ENCODE measurements around the gene LHFPL3.
"Not testable (repeated sequence)": the region's sequence is repeated elsewhere in the genome, so short reads cannot be mapped to it uniquely, and the experiment has no call there.

LHFPL3 gene

DNA sequence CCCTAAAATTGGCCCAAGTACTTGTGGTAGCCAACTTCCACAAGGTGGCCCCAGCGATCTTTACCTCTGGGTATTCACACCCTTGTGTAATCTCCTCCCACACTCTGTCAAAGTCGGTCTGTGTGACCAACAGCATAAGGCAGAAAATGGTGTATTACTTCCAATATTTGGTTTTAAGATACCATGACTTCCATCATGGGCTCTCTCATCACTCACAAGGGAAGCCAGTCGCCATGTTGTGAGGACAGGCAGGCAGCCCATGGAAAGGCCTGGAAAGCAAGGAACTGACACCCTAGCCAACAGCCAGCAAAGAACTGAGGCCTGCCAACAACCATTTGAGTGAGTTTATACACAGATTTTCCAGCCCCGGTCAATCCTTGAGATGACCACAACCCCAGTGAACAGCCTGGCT is 594.6 kb downstream of the LHFPL3 start:
- in situ Hi-C loops (cut with HindIII; ENCODE audit: low sequenced_read_pairs): no loop called here

DNA sequence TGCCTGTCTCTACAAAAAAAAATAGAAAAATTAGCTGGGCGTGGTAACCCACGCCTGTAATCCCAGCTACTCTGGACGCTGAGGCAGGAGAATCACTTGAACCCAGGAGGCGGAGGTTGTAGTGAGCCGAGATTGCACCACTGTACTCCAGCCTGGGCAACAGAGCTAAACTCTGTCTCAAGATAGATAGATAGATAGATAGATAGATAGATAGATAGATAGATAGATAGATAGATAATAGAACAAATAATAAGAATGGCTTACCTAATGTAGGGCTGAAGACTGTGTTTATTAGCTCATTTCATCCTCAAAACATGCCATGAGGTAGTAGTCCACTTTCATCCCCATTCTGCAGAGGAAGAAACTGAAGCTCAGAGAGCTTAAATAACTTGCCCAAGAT is 597.8 kb downstream of the LHFPL3 start:
- in situ Hi-C loops (cut with HindIII; ENCODE audit: low sequenced_read_pairs): not testable (repeated sequence)

GRCh38 chr7:104926601-104927041 is 598.2 kb downstream of the LHFPL3 start:
- in situ Hi-C loops (cut with HindIII; ENCODE audit: low sequenced_read_pairs): no loop called here

DNA sequence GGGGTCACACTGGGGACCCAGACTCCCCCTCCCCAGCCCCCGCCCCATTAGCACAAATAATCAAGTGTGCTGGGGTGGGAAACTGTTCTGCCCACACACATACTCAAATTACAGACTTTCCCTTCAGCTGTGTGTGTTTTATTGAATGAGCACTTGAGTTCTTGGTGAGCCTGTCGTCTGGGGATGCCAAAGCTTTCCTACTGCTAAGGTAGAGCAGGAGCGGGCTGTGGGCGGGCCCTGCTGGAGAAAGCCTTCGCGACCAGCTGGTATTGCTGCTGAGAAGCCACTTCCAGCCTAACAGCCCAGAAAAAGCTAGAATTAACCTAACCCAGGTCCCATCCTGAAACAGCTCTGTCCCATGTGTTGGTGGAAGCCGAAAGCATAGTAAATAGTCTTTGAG is 598.7 kb downstream of the LHFPL3 start:
- in situ Hi-C loops (cut with HindIII; ENCODE audit: low sequenced_read_pairs): no loop called here

GRCh38 chr7:104928721-104929400 is 600.5 kb downstream of the LHFPL3 start:
- in situ Hi-C loops (cut with HindIII; ENCODE audit: low sequenced_read_pairs): no loop called here

DNA sequence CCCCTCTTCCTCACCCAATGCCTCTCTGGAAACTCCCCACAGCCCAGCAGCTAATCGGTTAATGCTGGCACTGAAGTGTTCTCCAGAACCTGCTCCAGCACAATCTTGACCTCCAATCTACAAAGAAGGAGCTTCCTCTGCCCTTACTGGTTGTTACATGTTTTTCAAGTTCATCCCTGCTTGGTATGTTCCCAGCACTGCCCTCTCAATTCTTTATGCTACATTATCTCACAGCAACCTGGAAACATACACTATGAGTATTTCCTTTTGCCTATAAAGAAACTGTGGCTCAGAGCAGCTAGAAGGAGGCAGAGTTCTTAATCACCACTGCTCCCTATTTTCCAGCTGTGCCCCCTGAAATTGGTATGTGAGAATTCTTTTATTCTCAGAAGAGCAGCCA is 601.5 kb downstream of the LHFPL3 start:
- in situ Hi-C loops (cut with HindIII; ENCODE audit: low sequenced_read_pairs): no loop called here

DNA sequence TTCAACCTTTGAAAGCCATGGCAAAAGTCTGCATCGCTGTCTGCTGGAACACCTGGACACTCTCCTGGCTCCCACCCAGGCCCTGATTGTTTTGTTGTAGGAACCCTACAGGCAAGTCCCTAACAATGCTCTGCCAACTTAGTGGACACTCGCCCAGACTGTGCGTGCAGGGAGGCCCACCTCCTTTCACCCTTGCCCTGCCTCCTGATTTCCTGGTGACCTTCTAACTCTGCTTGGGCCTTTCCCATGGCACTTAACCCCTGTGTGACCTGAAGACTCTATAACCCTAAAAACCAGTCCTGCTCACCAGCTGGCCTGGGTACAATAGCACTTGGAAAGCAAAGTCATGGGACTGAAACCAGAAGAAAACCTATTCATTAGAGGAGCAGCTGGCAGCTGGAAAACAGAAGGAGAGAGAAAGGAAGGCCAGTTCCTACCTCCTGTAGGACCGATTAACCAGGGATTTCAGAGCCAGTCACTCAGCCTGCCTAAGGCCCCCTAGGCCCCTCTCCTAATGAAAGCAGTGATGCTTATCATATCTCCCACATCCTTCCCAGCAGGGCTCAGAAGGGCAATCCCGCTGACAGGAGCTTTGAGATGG is 602.9 kb downstream of the LHFPL3 start:
- in situ Hi-C loops (cut with HindIII; ENCODE audit: low sequenced_read_pairs): no loop called here

GRCh38 chr7:104933022-104933421 is 604.6 kb downstream of the LHFPL3 start:
- in situ Hi-C loops (cut with HindIII; ENCODE audit: low sequenced_read_pairs): no loop called here

DNA sequence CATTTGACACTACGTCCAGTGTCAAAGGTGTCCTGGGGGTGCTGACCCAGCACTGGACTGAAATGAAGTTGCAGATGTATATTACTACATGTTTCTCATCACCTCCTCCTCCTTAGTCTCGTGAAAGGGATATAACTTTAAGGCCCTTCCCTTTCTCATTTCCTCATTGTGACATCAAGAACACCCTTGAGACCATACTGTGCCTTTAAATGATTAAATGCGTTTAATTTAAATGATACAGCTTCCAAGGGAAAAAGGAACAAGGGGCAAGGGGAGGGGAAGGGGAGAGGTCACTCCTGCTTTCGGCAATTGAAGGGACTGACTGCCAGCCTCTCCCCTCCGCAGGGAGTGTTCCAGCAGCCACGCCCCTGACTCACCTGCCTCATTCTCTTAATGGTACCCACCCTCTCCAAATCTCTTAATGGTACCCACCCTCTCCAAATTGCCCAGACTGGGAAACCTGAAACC is 605.2 kb downstream of the LHFPL3 start:
- in situ Hi-C loops (cut with HindIII; ENCODE audit: low sequenced_read_pairs): no loop called here

GRCh38 chr7:104934665-104935064 is 606.3 kb downstream of the LHFPL3 start:
- in situ Hi-C loops (cut with HindIII; ENCODE audit: low sequenced_read_pairs): no loop called here

GRCh38 chr7:104935276-104935675 is 606.9 kb downstream of the LHFPL3 start:
- in situ Hi-C loops (cut with HindIII; ENCODE audit: low sequenced_read_pairs): no loop called here

DNA sequence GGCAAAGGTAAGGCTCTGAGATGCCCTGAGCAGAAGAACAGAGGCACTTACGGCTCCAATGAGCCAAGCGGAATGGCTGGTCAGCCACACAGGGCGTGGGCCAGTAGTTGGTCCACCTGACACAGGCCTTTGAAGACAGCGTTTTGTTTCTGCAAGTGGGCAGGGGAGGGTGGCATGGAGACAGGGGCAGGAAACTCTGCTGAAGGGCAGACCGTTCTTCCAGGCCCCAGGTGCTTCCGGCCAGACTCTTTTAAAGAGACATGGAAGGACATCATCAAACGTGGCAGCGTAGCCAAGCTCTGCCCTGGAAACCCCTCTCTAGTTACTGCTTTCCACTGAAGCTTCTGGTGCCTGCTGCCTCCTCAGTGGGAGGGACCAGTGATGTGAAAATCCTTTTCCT is 608.1 kb downstream of the LHFPL3 start:
- in situ Hi-C loops (cut with HindIII; ENCODE audit: low sequenced_read_pairs): no loop called here

DNA sequence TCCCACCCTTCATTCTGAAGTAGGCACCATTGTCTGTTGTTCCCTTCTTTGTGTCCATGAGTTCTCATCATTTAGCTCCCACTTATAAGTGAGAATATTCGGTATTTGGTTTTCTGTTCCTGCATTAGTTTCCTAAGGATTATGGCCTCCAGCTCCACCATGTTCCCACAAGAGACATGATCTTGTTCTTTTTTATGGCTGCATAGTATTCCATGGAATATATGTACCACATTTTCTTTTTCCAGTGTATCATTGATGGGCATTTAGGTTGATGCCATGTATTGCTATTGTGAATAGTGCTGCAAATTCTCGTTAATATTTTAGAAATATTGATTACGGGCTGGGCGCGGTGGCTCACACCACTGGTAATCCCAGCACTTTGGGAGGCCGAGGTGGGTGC is 609.1 kb downstream of the LHFPL3 start:
- in situ Hi-C loops (cut with HindIII; ENCODE audit: low sequenced_read_pairs): not testable (repeated sequence)

DNA sequence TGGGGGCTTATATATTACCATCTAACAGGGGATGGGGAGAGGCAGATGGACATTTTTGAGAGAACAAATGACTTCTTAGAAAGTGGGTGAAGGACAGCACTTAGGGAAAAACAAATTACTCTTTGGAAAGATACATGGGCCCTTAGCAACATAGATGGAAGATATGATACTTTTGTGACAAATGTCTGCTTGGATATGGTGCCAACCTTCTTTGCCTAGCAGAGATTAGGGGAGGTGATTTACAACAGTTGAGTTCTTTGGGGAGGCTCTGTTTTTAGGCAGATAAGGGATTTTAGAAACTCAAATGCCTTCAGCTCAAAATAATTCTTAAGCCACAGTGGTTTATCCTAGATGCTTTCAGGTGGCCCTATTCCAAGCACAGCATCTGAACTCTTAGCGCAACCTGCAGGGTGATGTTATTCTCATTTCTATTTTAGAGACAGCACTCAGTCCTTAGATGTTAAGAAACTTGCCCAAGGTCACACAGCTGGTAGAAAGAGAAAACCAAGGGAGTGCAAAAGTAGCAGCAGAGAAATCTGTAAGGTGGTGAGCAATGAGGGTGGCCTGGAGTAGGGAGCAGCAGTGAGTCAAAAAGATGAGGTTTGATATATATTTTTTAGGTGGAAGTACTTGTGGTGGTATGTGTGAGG is 610.5 kb downstream of the LHFPL3 start:
- in situ Hi-C loops (cut with HindIII; ENCODE audit: low sequenced_read_pairs): no loop called here

GRCh38 chr7:104940023-104940710 is 611.8 kb downstream of the LHFPL3 start:
- in situ Hi-C loops (cut with HindIII; ENCODE audit: low sequenced_read_pairs): no loop called here

DNA sequence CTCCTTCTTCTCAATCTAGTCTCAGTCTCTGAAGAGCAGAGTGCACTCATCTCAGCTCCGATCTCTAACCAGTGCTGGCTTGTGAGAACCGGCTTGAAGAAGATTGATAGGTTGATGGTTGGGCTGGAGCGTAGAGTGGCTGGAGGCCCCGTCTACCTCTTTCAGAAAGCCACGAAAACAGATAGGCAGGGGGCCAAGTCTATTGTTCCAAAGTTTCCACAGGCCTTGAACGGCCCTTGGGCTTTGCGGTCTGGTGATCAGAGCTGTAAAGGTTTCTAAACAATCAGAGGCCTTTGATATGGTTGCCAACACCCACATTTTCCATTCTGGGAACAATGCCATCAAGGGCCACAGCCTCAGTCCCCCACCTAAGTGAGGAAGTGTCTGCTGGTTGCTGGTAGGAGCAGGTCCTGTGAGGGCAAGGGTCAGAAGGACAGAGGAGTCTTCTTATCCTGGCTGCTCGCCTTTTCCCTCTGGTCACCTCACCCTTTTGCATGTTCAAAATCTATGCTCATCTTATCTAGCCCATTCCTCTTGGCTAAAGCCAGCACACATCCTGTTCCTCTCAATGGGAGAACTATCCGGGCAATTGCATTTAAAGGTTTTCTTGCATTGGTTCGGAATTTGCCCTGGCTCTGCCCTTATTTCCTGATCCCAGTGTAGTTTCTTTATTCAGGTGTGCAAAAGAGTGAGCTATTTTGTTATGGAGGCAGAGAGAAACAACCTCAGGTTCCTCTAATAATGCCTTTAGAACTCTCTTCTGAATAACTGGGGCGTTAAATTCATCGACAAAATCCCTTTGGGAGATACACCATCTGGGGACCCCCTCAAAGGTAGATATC is 615.3 kb downstream of the LHFPL3 start:
- in situ Hi-C loops (cut with HindIII; ENCODE audit: low sequenced_read_pairs): no loop called here

DNA sequence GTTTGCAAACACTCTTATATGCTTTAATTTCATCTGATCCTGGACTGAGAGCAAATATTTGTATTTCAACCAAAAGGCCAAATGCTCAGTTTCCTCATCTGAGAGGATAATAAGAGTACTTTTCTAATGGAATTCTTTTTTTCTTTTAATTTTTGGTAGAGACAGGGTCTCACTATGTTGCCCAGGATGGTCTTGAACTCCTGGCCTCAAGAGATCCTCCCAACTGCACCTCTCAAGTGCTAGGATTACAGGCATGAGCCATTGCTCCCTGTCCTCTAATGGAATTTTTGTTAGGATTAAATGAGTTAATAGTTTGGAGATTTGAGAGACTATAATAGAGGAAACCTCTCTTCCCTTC is 617.2 kb downstream of the LHFPL3 start:
- in situ Hi-C loops (cut with HindIII; ENCODE audit: low sequenced_read_pairs): no loop called here

DNA sequence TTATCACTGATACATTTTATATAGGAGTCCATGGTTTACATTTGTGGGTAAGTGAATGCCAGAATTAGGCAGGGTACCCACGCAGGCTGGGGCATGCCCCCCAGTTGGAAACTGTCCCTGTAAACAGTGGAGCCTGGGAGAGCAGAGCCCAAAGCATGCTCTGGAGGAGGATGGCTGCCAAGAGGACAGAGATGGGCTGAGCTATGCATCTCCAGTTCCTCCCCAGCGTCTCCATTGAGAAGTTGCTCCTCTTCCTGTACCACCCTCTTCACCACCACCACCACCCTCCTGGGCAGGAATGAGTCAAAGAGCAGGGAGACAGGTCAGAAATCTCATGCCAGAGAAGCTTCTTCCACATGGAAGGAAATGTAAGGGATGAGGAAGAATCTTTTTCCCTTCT is 617.9 kb downstream of the LHFPL3 start:
- in situ Hi-C loops (cut with HindIII; ENCODE audit: low sequenced_read_pairs): no loop called here

GRCh38 chr7:104950006-104950405 is 621.6 kb downstream of the LHFPL3 start:
- in situ Hi-C loops (cut with HindIII; ENCODE audit: low sequenced_read_pairs): no loop called here

- in situ Hi-C loops (cut with HindIII; ENCODE audit: low sequenced_read_pairs): no loop called here
These were observed 622.4 kb downstream of the LHFPL3 start for GRCh38 chr7:104950754-104951153.

GRCh38 chr7:104951546-104951945 is 623.1 kb downstream of the LHFPL3 start:
- in situ Hi-C loops (cut with HindIII; ENCODE audit: low sequenced_read_pairs): no loop called here

Measured in DLD1 (cell line).